ENCODE results near the gene HNRNPCL4.
"Not testable (repeated sequence)": the region's sequence is repeated elsewhere in the genome, so short reads cannot be mapped to it uniquely, and the experiment has no call there.

The HNRNPCL4 gene

DNA sequence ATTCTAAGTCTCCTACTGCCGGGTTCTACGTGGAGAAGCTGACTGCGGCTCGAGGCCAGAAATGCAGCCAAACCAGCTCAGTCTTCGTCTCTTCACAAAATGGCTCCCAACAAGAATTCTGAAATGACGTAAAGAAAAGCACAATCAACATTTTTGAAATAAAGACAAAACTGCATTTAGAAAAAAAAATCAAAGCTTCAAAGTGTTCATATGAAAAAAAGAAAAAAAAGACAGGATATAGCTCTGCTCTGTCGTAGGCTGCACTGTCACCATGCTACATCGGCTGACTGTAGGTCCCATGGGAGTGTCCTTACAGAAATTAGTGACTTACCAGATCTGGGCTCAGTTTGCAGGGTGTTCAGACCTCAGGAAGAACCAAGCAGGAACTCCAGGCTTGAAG lies at the start of gene HNRNPCL4:
Gene HNRNPCL4, minus strand, starts transcription at position 101 of the 400 bp plus-strand sequence. CDS start 164 bp downstream, outside the sequence.
- not testable (repeated sequence) for DNase-seq (ENCODE audit: low read depth)

DNA sequence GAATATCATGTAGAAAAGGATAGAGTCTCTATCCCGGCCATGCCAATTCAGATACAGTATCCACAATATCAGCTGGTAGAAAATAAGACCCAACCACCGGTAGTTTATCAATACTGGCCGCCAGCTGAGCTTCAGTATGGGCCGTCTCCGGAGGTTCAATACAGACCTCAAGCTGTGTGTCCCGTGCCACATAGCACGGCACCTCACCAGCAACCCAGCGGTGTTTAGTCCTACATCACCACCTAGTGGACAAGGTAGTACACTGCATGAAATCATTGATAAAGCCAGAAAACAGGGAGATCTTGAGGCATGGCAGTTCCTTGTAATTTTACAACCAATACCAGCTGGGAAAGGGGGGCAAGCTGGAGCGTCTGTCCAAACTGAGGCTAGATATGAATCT lies 43.3 kb upstream of the HNRNPCL4 start:
- DNase-seq (ENCODE audit: low read depth), result not testable (repeated sequence)

DNA sequence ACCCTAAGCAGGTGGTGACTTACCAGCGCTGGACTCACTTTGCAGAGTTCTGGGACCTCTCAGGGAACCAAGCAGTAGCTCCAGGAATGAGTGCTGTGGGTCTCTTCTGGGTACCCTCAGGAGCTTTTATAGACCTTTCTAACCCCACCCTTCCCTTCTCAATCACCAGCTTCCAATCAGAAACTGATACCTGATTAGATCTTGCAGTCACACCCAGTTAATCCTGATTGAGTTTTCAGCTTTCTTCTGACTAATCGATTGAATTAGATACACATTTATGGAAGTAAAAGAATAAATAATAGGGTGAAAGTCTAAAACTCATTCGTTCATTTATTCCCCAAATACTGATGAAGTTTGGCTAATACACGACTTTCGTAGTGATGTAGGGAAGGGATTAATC lies 35.9 kb upstream of the HNRNPCL4 start, which contains the start of gene PRAMEF13:
Gene PRAMEF13, minus strand, starts transcription at position 101 of the 400 bp plus-strand sequence. CDS start 1,820 bp downstream, outside the sequence.
- not testable (repeated sequence) for DNase-seq (ENCODE audit: low read depth)

- not testable (repeated sequence) for DNase-seq (ENCODE audit: low read depth)
Measured at GRCh38 chr1:13171548-13171947, 6.1 kb upstream of the HNRNPCL4 start, which contains the start of gene PRAMEF9. TSS of gene PRAMEF9 (plus strand) at chr1:13171848. CDS start at chr1:13175281, 3,433 bp downstream.

DNA sequence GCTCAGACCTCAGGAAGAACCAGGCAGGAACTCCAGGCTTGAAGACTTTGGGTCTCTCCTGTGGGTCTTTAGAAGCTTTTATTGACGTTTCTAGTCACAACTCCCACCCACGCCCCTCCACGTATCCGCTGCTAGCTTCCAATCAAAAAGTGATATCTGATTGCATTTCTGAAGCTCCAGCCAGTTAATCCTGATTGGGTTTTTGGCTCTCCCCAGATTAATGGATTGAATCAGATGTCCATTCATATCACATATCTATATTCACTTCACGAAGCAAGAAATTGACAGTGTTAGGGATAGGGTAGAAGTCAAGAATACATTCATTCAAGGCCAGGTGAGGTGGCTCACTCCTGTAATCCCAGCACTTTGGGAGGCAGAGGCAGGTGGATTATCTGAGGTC lies 9.5 kb downstream of the HNRNPCL4 start, which contains the start of gene PRAMEF26:
Gene PRAMEF26, minus strand, starts transcription at position 101 of the 400 bp plus-strand sequence. CDS start 2,914 bp downstream, outside the sequence.
- DNase-seq (ENCODE audit: low read depth), result not testable (repeated sequence)

DNA sequence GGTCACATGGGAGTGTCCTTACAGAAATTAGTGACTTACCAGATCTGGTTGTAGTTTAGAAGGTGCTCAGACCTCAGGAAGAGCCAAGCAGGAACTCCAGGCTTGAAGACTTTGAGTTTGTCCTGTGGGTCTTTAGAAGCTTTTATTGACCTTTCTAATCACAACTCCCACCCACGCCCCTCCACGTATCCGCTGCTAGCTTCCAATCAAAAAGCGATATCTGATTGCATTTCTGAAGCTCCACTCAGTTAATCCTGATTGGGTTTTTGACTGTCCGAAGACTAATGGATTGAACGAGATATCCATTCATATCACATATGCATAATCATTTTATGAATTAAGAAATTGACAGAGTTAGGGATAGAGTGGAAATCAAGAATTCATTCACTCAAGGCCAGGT lies 48.7 kb downstream of the HNRNPCL4 start, which contains the start of gene HNRNPCL2:
Gene HNRNPCL2, minus strand, starts transcription at position 101 of the 400 bp plus-strand sequence. CDS start 454 bp downstream, outside the sequence.
- DNase-seq (ENCODE audit: low read depth), result not testable (repeated sequence)

Measured in stimulated activated CD8-positive, alpha-beta memory T cell treated with anti-CD3 and anti-CD28 coated beads, Interleukin-4, amount 100 ng/mL, for 24 hours (primary cell).